Measurements from ENCODE around the gene PSMC1.

The PSMC1 gene

DNA sequence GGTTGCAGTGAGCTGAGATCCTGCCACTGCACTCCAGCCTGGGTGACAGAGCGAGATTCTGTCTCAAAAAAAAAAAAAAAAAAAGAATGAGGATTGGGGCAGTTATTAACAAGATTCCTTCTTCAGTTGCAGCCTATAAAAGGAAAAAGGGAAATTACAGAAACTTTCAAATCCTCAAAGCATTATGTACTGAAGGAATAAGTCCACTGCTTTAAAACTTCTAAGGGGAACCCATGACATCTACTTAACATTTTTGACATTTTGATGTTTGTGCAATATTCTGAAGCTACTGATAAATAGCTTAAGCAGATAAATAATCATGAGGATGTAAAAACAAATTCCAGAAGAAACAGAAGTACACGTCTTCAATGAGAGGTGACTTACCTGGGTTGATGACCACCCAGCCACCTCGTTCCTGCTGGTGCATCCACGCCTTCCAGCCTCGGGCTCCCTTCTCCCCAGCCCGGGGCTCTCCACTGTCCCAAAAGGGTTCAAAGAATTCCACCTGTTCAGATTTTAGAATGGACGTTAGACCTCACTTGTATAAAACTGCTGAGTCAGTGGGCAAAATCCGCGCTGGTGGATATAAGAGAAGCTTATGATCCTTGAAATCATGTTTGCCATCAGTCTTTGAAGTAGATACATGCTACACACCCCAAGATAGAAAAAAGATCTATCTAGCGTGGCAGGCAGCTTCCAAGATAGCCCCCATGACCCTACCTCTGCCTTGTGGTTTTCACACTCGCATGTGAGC is 41.7 kb downstream of the PSMC1 start:
- intact Hi-C loops (cut with DNase I), result no loop called here
- peak in 1 of 42 donors; percentile 22 for DNase-seq

- DNase-seq, result no peak
- intact Hi-C loops (cut with DNase I), result no loop called here
Observed at GRCh38 chr14:90299408-90299807, 43.1 kb downstream of the PSMC1 start.

DNA sequence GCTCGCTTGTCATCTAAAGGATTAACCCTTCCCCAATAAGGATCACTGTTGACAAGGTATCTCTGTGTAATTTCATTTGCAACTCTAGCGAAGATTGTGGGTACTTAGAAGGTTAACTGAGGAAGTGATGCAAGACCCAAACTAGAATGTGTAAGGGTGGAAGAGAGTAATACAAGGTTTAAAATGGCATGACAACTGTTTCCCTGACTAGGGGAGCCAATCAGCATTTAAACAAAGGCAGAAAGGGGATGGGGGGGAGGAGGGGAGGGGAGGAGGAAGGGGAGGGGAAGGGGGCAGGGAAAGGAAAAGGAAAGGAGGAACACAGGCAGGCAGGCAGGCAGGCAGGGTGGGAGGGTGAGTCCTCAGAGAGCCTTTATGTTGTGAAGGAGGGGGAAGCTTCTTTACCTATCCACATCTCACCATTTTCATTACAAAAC is 44.3 kb downstream of the PSMC1 start:
- intact Hi-C loops (cut with DNase I), result loop anchor here (10.0 kb wide), 2 partner anchors 394 to 454 kb away; no protein-coding TSS in a partner anchor
- peak in 4 of 42 donors; percentile 7 to 55 (median 33) for DNase-seq

- DNase-seq, result peak in 1 of 42 donors; percentile 38
- intact Hi-C loops (cut with DNase I), result loop anchor here (10.0 kb wide), 2 partner anchors 394 to 454 kb away; no protein-coding TSS in a partner anchor
Observed at GRCh38 chr14:90301122-90301521, 44.8 kb downstream of the PSMC1 start.

DNA sequence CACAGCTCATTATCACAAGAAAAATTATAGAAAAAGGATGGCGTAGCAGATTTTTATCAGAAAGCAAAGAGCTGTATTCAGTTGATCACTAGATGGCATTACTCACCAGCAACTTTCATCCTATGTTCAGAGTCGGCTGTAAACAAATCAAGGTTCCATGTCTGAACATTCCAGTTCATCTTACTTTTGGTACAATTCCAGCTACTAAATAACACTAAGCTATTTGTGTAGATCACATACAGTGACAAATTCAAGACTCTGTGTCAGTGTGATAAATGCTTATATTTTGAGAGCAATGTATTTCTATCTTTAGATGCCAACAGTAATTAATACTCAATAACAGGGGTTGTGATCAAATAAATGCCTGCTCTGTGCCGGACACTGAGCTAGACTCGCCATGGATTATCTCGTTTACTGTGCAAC is 45.3 kb downstream of the PSMC1 start:
- intact Hi-C loops (cut with DNase I), result loop anchor here (10.0 kb wide), 2 partner anchors 393 to 453 kb away; no protein-coding TSS in a partner anchor
- DNase-seq, result peak in 5 of 42 donors; percentile 27 to 64 (median 50)

GRCh38 chr14:90302529-90303303 is 46.4 kb downstream of the PSMC1 start:
- DNase-seq, result no peak
- intact Hi-C loops (cut with DNase I), result loop anchor here (10.0 kb wide), 2 partner anchors 392 to 452 kb away; no protein-coding TSS in a partner anchor

DNA sequence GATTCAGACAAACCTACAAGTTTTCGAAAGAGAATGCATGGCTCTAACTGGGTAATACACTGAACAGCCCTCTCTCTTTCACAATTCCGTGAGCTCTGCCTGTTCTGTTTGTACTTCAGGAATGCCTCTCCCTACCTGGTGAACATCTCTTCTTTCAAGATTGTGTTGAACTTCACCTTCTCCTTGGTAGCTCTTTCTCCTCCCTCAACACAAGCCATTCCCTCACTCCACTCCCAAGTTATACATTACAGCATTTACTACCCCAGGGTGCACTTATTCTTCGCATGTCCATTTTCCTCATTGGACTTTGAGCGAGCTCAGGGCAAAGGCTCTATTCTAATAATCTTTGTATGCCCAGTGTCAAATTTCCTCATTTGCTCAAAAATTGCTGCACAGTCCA is 47.1 kb downstream of the PSMC1 start:
- intact Hi-C loops (cut with DNase I), result loop anchor here (10.0 kb wide), 2 partner anchors 391 to 451 kb away; no protein-coding TSS in a partner anchor
- DNase-seq, result no peak

- peak in 1 of 42 donors; percentile 46 for DNase-seq
- intact Hi-C loops (cut with DNase I), result loop anchor here (10.0 kb wide), 2 partner anchors 390 to 450 kb away; no protein-coding TSS in a partner anchor
Observed at GRCh38 chr14:90304502-90304901, 48.1 kb downstream of the PSMC1 start.

DNA sequence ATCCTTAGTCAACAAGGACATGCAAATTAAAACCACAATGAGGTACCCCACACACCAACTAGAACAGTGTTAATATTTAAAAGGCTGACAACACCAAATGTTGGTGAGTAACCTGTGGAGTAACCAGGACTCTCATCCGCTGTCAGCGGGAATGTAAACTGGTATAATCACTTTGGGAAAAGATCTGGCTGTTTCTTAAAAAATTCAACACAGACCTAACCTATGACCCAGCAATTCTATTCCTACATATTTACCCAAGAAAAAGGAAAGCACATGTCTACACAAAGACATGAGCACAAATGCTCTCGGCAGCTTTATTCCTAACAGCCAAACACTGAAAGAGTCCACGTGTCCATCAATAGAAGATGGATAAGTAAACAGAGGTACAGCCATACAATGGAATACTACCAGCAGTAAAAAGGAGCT is 48.8 kb downstream of the PSMC1 start:
- DNase-seq, result no peak
- intact Hi-C loops (cut with DNase I), result loop anchor here (10.0 kb wide), 2 partner anchors 390 to 450 kb away; no protein-coding TSS in a partner anchor

- intact Hi-C loops (cut with DNase I), result loop anchor here (10.0 kb wide), 2 partner anchors 386 to 446 kb away; no protein-coding TSS in a partner anchor
- DNase-seq, result peak in 1 of 42 donors; percentile 14
Observed at GRCh38 chr14:90308561-90308960, 52.2 kb downstream of the PSMC1 start.

DNA sequence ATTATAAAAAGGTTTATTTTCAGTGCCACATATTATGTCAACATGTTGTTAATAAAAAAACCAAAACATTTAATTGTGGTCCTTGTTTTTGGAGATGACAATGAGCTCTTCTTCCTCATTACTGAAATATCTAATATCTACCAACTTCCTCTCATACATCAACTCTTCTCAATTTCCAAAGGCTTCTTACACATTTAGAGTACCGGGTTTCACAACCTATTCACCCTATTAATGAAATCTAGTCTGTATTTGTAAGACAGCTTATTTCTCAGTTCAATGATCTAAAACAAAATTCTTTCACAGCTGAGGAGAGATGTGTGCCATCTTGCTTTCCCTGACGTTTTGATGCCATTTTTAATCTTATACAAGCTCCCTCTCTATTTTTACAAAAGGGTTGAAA is 60.9 kb downstream of the PSMC1 start:
- DNase-seq, result no peak
- intact Hi-C loops (cut with DNase I), result no loop called here

GRCh38 chr14:90318016-90318415 is 61.7 kb downstream of the PSMC1 start:
- intact Hi-C loops (cut with DNase I), result no loop called here
- no peak for DNase-seq

GRCh38 chr14:90319173-90319572 is 62.8 kb downstream of the PSMC1 start:
- DNase-seq, result no peak
- intact Hi-C loops (cut with DNase I), result no loop called here

DNA sequence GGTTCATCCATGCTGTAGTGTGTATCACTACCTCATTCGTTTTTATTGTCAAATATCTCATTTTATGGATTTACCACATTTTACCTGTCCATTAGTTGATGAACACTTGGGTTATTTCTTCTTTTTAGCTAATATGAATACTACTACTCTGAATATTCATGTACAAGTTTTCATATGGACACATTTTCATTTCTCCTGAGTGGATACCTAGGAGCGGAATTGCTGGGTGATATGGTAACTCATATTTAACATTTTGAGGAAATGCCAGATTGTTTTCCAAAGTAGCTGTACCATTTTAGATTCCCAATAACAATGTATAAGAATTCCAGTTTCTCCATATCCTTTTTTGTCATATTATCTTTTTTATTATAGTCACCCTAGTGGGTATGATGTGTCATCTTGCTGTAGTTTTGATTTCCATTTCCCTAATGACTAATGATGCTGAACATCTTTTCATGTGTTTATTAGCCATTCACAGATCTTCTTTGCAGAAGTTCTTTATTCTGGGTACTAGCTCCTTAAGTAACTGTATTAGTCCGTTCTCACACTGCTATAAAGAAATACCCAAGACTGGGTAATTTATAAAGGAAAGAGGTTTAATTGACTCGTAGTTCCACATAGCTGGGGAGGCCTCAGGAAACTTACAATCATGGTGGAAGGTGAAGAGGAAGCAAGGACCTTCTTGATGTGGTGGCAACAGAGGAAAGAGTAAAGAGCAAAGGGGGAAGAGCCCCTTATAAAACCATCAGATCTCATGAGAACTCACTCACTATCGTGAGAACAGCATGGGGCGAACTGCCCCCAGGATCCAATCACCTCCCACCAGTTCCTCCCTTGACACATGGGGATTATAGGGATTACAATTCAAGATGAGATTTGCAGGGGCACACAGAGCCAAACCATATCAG is 63.5 kb downstream of the PSMC1 start:
- intact Hi-C loops (cut with DNase I), result no loop called here
- no peak for DNase-seq

- intact Hi-C loops (cut with DNase I), result no loop called here
- DNase-seq, result no peak
Observed at GRCh38 chr14:90321891-90322290, 65.5 kb downstream of the PSMC1 start.
